Measurements from ENCODE around the gene PRKCZ.

- TF ChIP-seq CTCF (conservative IDR thresholded peaks at IDR 0.05; ENCODE audit: low read depth, low read length) (no peak), EZH2 (IDR thresholded peaks at IDR 0.05; ENCODE audit: borderline replicate concordance, low read depth, low read length, poor library complexity, severe bottlenecking) (no peak)
Observed at GRCh38 chr1:2215329-2215728, 165.1 kb downstream of the PRKCZ start.
